Measurements from ENCODE around the gene TGFBR1. TPM values are rescaled to one million over a fixed set of nuclear protein-coding genes. Genes with fewer than 3 reads are reported as not detected.
A peak's percentile ranks its signal among the peaks of the same experiment; 100 is the strongest.

TGFBR1 gene
- total and polyA plus RNA-seq, 2 donors: 17.0 to 19.4 TPM

DNA sequence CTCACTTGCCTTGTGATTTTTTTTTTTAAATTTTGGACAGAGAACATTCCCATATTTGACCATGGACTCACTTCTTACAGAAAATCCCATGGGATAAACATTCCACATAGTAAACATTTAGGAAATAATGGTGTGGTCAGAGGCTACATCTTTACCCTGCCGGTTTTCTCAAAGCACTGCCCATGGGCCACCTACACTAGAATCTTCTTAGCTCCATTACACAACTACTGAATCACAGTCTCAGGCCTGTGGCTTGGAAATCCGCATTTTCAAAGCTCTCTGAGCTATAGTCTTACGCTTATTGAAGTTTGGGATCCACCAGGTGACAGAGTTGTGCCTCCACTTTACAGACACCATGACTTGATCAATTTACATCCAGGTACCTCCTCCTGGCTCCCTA, 77.4 kb downstream of the TGFBR1 start:
- Histone ChIP-seq H3K27ac (ENCODE audit: low read depth in 1 of 2, low read length in 1 of 2) (no peak overlapping the region), H3K27me3 (ENCODE audit: control insufficient read depth in 2 of 2, insufficient read depth in 1 of 2, low read length in 1 of 2) (no peaks in the 10 kb centered on the region), H3K9me3 (ENCODE audit: control insufficient read depth in 2 of 2, insufficient read depth in 1 of 2, low read length in 1 of 2) (no peaks in the 10 kb centered on the region), H3K36me3 (ENCODE audit: control insufficient read depth in 2 of 2, insufficient read depth in 2 of 2, low read length in 1 of 2) (no peaks in the 10 kb centered on the region), H3K4me3 (ENCODE audit: low read length in 2 of 2) (no peak overlapping the region), H3K4me1 (ENCODE audit: control insufficient read depth in 2 of 2, insufficient read depth in 2 of 2, low read length in 2 of 2) (peaks cover 2 to 22% of the 10 kb centered on the region in 2 donors)
- DNase-seq (ENCODE audit: low read depth in 6 of 9, low spot score in 9 of 9): no peak
- 96% methylated on average over 3 of the region's 3 CpGs for WGBS

DNA sequence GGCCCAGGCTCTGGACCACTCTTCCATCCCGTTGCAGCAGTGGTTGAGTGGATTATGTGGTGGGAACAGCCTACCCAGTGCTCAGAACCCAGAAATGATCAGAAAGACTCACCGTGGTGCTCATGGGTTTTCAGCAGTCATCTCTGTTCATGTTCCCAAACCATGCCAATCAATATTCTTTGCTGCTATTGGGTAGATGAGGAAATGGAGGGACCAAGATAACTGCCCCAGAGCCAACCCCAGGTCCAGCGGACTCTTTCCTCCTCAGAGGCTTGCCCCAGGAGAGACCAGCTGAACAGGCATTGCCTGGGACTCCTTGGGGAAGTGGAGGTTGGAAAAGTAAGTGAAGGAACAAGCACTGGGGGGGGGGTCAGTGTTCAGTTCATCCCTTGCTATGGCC, 78.7 kb downstream of the TGFBR1 start:
- Histone ChIP-seq H3K4me3 (ENCODE audit: low read length in 2 of 2) (no peak overlapping the region), H3K36me3 (ENCODE audit: control insufficient read depth in 2 of 2, insufficient read depth in 2 of 2, low read length in 1 of 2) (no peaks in the 10 kb centered on the region), H3K27me3 (ENCODE audit: control insufficient read depth in 2 of 2, insufficient read depth in 1 of 2, low read length in 1 of 2) (no peaks in the 10 kb centered on the region), H3K4me1 (ENCODE audit: control insufficient read depth in 2 of 2, insufficient read depth in 2 of 2, low read length in 2 of 2) (peaks cover 2 to 22% of the 10 kb centered on the region in 2 donors), H3K9me3 (ENCODE audit: control insufficient read depth in 2 of 2, insufficient read depth in 1 of 2, low read length in 1 of 2) (no peaks in the 10 kb centered on the region), H3K27ac (ENCODE audit: low read depth in 1 of 2, low read length in 1 of 2) (no peak overlapping the region)
- WGBS: 96% methylated on average over 3 of the region's 3 CpGs
- DNase-seq (ENCODE audit: low read depth in 6 of 9, low spot score in 9 of 9): no peak

DNA sequence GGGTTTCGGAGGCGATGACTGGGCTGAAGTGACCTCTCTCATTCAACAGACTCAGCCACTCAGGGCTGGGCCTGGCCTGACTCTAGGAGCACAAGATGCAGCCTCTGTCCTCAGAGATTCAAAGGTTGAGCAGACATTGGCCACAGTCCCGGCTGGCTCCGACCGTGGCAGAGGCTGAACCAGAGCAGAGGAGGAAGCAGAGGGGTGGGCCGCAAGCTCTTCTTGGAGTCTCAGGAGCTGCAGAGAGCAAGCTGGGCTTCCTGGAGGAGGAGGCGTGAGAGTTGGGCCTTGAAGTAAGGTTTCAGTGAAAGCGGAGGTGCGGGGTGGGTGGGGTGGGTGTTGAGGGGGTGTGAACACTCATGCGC, 79.2 kb downstream of the TGFBR1 start:
- Histone ChIP-seq H3K4me1 (ENCODE audit: control insufficient read depth in 2 of 2, insufficient read depth in 2 of 2, low read length in 2 of 2) (peaks cover 2 to 22% of the 10 kb centered on the region in 2 donors), H3K4me3 (ENCODE audit: low read length in 2 of 2) (no peak overlapping the region), H3K36me3 (ENCODE audit: control insufficient read depth in 2 of 2, insufficient read depth in 2 of 2, low read length in 1 of 2) (no peaks in the 10 kb centered on the region), H3K27ac (ENCODE audit: low read depth in 1 of 2, low read length in 1 of 2) (no peak overlapping the region), H3K27me3 (ENCODE audit: control insufficient read depth in 2 of 2, insufficient read depth in 1 of 2, low read length in 1 of 2) (no peaks in the 10 kb centered on the region), H3K9me3 (ENCODE audit: control insufficient read depth in 2 of 2, insufficient read depth in 1 of 2, low read length in 1 of 2) (no peaks in the 10 kb centered on the region)
- no peak for DNase-seq (ENCODE audit: low read depth in 6 of 9, low spot score in 9 of 9)
- 79% methylated on average over 10 of the region's 10 CpGs for WGBS

DNA sequence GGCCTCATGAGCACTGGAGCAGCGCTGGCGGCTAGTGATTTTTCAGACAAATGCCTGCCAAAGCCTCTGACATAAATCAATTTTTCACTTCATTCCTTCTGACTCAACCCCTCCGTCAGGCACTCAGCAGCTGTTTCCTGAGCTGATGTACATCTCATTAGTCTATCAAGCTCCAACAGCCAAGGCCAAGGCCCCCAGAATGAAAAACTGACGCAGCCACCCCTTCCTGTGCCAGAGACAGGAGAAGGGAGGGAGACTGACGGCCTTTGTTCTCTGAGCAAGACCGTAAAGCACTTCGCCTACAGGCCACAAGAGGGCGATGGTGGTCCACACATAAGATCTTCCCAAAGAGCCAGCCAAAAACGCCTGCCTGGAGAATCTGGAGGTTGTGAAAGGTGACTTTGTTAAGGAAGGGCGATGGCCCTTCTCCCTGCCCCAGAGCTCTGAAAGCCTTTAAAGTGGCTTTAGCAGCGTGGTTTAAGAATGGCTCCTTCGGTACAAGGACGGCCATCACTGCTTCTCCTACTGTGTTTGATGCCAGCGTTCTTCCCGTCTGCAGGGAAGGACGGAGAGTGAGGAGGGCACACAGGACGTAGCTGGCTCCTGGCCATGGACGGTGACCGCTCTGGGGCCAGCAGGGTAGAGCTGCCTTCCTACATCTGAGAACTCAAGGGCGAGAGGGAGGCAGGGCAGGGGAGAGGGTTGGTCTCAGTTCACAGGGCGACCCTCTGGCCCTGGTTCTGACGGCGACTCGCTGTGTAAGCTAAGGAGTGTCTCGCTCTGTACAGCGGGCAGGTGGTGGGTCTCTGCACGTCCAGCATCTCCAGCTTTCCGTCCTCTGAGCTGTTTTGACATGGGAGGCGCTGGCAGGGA, 79.8 kb downstream of the TGFBR1 start:
- Histone ChIP-seq H3K36me3 (ENCODE audit: control insufficient read depth in 2 of 2, insufficient read depth in 2 of 2, low read length in 1 of 2) (no peaks in the 10 kb centered on the region), H3K27me3 (ENCODE audit: control insufficient read depth in 2 of 2, insufficient read depth in 1 of 2, low read length in 1 of 2) (no peaks in the 10 kb centered on the region), H3K4me1 (ENCODE audit: control insufficient read depth in 2 of 2, insufficient read depth in 2 of 2, low read length in 2 of 2) (peaks cover 2 to 22% of the 10 kb centered on the region in 2 donors), H3K27ac (ENCODE audit: low read depth in 1 of 2, low read length in 1 of 2) (no peak overlapping the region), H3K4me3 (ENCODE audit: low read length in 2 of 2) (no peak overlapping the region), H3K9me3 (ENCODE audit: control insufficient read depth in 2 of 2, insufficient read depth in 1 of 2, low read length in 1 of 2) (no peaks in the 10 kb centered on the region)
- DNase-seq (ENCODE audit: low read depth in 6 of 9, low spot score in 9 of 9): peak; percentile 49 to 91 (median 81)
- WGBS: 57% methylated on average over 29 of the region's 29 CpGs

DNA sequence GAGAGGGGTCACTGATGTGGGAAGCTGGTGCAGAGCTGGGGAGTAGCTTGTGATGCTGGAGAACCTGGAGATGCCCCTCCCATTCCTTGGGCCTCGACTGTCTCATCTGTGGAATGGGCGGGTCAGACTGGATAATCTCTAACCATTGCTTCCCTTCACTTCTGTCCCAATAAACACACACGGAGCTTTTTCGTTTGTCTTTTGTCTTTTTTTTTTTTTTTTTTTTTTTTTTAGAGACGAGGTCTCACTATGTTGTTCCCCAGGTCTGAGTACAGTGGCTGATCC, 80.4 kb downstream of the TGFBR1 start:
- peaks cover 2 to 22% of the 10 kb centered on the region in 2 donors for H3K4me1 ChIP-seq (ENCODE audit: control insufficient read depth in 2 of 2, insufficient read depth in 2 of 2, low read length in 2 of 2)
- no peak overlapping the region for H3K27ac ChIP-seq (ENCODE audit: low read depth in 1 of 2, low read length in 1 of 2)
- WGBS: 95% methylated on average over 5 of the region's 5 CpGs
- no peak for DNase-seq (ENCODE audit: low read depth in 6 of 9, low spot score in 9 of 9)
- H3K4me3 ChIP-seq (ENCODE audit: low read length in 2 of 2): no peak overlapping the region
- H3K9me3 ChIP-seq (ENCODE audit: control insufficient read depth in 2 of 2, insufficient read depth in 1 of 2, low read length in 1 of 2): no peaks in the 10 kb centered on the region
- H3K36me3 ChIP-seq (ENCODE audit: control insufficient read depth in 2 of 2, insufficient read depth in 2 of 2, low read length in 1 of 2): no peaks in the 10 kb centered on the region
- H3K27me3 ChIP-seq (ENCODE audit: control insufficient read depth in 2 of 2, insufficient read depth in 1 of 2, low read length in 1 of 2): no peaks in the 10 kb centered on the region

DNA sequence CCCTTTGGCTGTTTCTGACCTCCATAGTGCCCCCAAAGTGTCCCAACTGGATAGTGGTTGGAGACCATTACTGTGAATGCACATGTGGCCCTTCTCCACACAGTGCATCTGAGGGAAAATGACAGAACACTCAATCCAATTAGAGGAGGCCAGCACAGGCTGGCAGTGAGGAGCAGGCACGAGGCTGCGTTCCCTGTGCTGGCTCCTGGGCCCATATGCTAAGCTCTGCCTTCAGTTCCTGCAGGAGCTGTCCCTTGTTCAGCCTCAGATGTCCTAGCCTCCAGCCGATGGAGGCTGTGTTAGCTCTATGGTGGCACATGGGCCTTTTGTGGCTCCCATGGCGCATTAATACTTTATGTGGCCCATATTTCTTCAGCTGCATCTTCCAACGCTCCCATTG, 81.0 kb downstream of the TGFBR1 start:
- 98% methylated on average over 5 of the region's 5 CpGs for WGBS
- Histone ChIP-seq H3K36me3 (ENCODE audit: control insufficient read depth in 2 of 2, insufficient read depth in 2 of 2, low read length in 1 of 2) (no peaks in the 10 kb centered on the region), H3K27me3 (ENCODE audit: control insufficient read depth in 2 of 2, insufficient read depth in 1 of 2, low read length in 1 of 2) (no peaks in the 10 kb centered on the region), H3K27ac (ENCODE audit: low read depth in 1 of 2, low read length in 1 of 2) (no peak overlapping the region), H3K9me3 (ENCODE audit: control insufficient read depth in 2 of 2, insufficient read depth in 1 of 2, low read length in 1 of 2) (no peaks in the 10 kb centered on the region), H3K4me3 (ENCODE audit: low read length in 2 of 2) (no peak overlapping the region), H3K4me1 (ENCODE audit: control insufficient read depth in 2 of 2, insufficient read depth in 2 of 2, low read length in 2 of 2) (peaks cover 2 to 17% of the 10 kb centered on the region in 2 donors)
- DNase-seq (ENCODE audit: low read depth in 6 of 9, low spot score in 9 of 9): no peak

DNA sequence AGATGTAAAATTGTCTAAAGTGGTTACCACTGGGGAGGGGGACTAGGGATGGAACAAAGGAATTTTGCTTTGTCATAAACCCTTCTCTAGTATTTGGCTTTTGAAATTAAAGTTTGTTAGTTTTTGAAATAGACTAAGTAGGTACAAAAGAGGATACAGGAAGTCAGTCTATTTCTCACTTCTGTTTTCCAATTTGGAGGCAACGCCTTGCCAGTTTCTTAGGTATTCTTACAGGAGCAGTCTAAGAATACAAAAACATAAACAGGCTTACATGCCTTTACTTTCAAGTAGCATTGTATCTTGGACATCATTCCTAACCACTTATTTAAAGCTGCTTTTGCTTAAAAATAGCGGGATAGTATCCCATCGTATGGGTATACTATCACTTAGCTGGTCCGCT, 82.4 kb downstream of the TGFBR1 start:
- no peak overlapping the region for H3K27ac ChIP-seq (ENCODE audit: low read depth in 1 of 2, low read length in 1 of 2)
- WGBS: 87% methylated on average over 4 of the region's 4 CpGs
- DNase-seq (ENCODE audit: low read depth in 6 of 9, low spot score in 9 of 9): no peak

DNA sequence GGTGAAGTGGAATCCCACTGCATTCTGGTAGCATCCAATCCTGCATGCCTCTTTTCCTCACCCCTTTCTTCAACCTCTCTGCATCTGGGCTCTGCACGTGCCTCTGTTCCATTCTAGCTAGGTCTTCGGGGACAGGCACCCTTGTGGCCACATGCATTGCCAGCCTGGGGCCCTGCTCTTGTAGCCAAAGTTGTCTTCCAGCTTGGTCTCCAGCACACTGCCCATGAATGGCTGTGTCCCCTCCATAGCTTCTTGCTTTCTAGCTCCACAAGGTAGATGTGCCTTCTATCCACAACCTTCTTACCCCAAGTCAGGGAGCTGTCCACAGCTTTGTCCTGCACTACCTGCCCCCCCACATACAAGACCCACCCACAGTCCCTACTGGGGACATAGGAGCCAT, 84.3 kb downstream of the TGFBR1 start:
- no peaks in the 10 kb centered on the region for H3K27me3 ChIP-seq (ENCODE audit: control insufficient read depth in 2 of 2, insufficient read depth in 1 of 2, low read length in 1 of 2)
- H3K9me3 ChIP-seq (ENCODE audit: control insufficient read depth in 2 of 2, insufficient read depth in 1 of 2, low read length in 1 of 2): no peaks in the 10 kb centered on the region
- no peaks in the 10 kb centered on the region for H3K36me3 ChIP-seq (ENCODE audit: control insufficient read depth in 2 of 2, insufficient read depth in 2 of 2, low read length in 1 of 2)
- H3K4me1 ChIP-seq (ENCODE audit: control insufficient read depth in 2 of 2, insufficient read depth in 2 of 2, low read length in 2 of 2): peaks cover 2 to 7% of the 10 kb centered on the region in 2 donors
- no peak for DNase-seq (ENCODE audit: low read depth in 6 of 9, low spot score in 9 of 9)
- H3K4me3 ChIP-seq (ENCODE audit: low read length in 2 of 2): no peak overlapping the region
- WGBS: 94% methylated on average over 2 of the region's 2 CpGs
- no peak overlapping the region for H3K27ac ChIP-seq (ENCODE audit: low read depth in 1 of 2, low read length in 1 of 2)

More for the DNA sequence above, 82.4 kb downstream of the TGFBR1 start:
- Histone ChIP-seq H3K4me3 (ENCODE audit: low read length in 2 of 2) (no peak overlapping the region), H3K4me1 (ENCODE audit: control insufficient read depth in 2 of 2, insufficient read depth in 2 of 2, low read length in 2 of 2) (peaks cover 2 to 9% of the 10 kb centered on the region in 2 donors), H3K36me3 (ENCODE audit: control insufficient read depth in 2 of 2, insufficient read depth in 2 of 2, low read length in 1 of 2) (no peaks in the 10 kb centered on the region), H3K27me3 (ENCODE audit: control insufficient read depth in 2 of 2, insufficient read depth in 1 of 2, low read length in 1 of 2) (no peaks in the 10 kb centered on the region), H3K9me3 (ENCODE audit: control insufficient read depth in 2 of 2, insufficient read depth in 1 of 2, low read length in 1 of 2) (no peaks in the 10 kb centered on the region)

DNA sequence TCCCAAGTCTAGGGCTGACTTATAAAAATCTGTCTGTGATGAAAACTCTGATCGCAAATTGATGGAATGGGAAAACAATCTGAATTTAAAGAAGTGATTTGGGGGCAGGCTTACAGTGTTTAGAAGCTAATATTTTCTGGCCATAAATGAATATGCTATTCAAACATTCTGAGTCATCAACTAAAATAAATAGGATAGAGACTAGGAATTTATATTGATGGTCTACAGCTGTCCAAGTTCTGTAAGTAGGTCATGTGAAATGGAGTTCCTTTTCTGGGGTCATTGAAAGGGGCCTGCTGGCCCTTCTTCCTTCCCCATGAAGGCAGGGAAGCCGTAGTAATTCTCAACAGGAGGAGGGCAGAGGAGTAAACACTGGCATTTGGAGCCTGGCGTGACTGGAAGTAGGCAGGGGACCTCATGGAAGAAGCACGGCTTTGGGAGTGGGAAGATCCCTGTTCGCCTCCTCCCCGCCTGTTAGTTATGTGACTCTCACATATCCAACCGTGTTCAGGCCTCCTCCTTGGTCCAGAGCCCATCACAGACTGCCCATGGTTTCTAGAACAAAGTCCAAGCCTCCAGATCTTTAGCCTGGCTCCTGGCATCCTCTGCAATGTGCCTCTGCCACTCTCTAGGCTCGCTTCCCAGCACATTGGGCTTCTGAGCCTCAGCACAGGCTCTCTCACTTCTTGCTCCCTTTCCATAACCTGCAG, 85.1 kb downstream of the TGFBR1 start:
- no peaks in the 10 kb centered on the region for H3K9me3 ChIP-seq (ENCODE audit: control insufficient read depth in 2 of 2, insufficient read depth in 1 of 2, low read length in 1 of 2)
- no peak overlapping the region for H3K27ac ChIP-seq (ENCODE audit: low read depth in 1 of 2, low read length in 1 of 2)
- no peaks in the 10 kb centered on the region for H3K36me3 ChIP-seq (ENCODE audit: control insufficient read depth in 2 of 2, insufficient read depth in 2 of 2, low read length in 1 of 2)
- DNase-seq (ENCODE audit: low read depth in 6 of 9, low spot score in 9 of 9): no peak
- no peaks in the 10 kb centered on the region for H3K4me1 ChIP-seq (ENCODE audit: control insufficient read depth in 2 of 2, insufficient read depth in 2 of 2, low read length in 2 of 2)
- H3K27me3 ChIP-seq (ENCODE audit: control insufficient read depth in 2 of 2, insufficient read depth in 1 of 2, low read length in 1 of 2): no peaks in the 10 kb centered on the region
- H3K4me3 ChIP-seq (ENCODE audit: low read length in 2 of 2): no peak overlapping the region
- 91% methylated on average over 8 of the region's 8 CpGs for WGBS

Data from thymus (tissue), 11 donors.